ENCODE data around the gene TNFSF8.

TNFSF8 gene

DNA sequence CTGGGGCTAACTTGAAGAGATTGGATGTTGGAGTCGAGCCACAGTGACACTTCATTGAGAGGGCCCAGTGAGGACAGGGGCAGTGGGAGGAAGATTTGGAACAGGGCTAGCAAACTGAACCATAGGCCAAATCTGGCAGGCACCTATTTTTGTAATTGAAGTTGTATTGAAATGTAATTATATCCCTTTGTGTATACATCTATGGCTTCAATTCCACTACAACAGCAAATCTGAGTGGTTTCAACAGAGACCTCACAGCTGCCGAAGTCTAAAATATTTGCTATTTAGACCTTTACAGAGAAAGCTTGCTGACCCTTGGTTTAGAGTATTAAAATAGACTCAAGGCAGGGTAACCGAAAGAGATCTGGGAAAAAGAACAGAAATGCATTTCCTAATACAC lies 4.7 kb upstream of the TNFSF8 start:
- Histone ChIP-seq H3K79me2 (ENCODE audit: insufficient read depth, low read length) (no peaks in the 10 kb centered on the region), H3K36me3 (ENCODE audit: insufficient read depth, low read length) (no peaks in the 10 kb centered on the region), H2AFZ (ENCODE audit: low read length) (no peak overlapping the region), H4K20me1 (ENCODE audit: insufficient read depth, low read length) (no peaks in the 10 kb centered on the region), H3K9ac (ENCODE audit: low read length) (no peak overlapping the region), H3K4me1 (ENCODE audit: insufficient read depth, low read length, severe bottlenecking) (peaks cover 43% of the 10 kb centered on the region), H3K9me3 (ENCODE audit: low read length) (no peaks in the 10 kb centered on the region), H3K27ac (ENCODE audit: low read depth, low read length, poor library complexity, severe bottlenecking) (no peak overlapping the region), H3F3A (ENCODE audit: insufficient read depth, low read length) (no peaks in the 10 kb centered on the region; the same call in 1 of the 2 replicates), H3K27me3 (ENCODE audit: insufficient read depth, low read length) (no peaks in the 10 kb centered on the region), H3K4me3 (ENCODE audit: low read depth, low read length, poor library complexity, severe bottlenecking) (no peak overlapping the region), H3K4me2 (ENCODE audit: low read length) (no peak overlapping the region), H3K9me2 (ENCODE audit: low read depth, low read length) (no peaks in the 10 kb centered on the region)
- TF ChIP-seq, protein P1, sequence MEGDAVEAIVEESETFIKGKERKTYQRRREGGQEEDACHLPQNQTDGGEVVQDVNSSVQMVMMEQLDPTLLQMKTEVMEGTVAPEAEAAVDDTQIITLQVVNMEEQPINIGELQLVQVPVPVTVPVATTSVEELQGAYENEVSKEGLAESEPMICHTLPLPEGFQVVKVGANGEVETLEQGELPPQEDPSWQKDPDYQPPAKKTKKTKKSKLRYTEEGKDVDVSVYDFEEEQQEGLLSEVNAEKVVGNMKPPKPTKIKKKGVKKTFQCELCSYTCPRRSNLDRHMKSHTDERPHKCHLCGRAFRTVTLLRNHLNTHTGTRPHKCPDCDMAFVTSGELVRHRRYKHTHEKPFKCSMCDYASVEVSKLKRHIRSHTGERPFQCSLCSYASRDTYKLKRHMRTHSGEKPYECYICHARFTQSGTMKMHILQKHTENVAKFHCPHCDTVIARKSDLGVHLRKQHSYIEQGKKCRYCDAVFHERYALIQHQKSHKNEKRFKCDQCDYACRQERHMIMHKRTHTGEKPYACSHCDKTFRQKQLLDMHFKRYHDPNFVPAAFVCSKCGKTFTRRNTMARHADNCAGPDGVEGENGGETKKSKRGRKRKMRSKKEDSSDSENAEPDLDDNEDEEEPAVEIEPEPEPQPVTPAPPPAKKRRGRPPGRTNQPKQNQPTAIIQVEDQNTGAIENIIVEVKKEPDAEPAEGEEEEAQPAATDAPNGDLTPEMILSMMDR (IDR thresholded peaks at IDR 0.05; ENCODE audit: low read length) = no peak
- no peak for TF ChIP-seq EZH2 (IDR thresholded peaks at IDR 0.05; ENCODE audit: borderline replicate concordance, low read length)

DNA sequence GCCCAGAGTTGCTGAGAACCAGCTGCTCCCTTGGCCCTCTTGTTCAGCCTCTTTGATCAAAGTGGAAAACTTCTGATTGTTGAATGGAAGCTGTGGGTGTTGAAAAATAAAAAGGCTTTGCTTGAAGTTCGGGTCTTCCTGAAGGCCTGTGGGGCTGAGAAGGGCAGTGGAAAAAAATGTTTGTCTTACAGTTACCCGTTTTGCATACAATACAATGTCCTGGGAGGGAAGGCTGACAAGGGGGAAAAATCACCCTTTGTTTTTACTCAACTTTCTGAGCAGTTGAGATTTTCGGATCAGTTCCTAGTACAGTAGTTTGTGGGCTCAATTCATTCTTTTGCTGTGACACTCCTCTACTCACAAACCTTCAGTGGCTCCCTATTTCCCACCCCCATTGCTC lies 2.1 kb upstream of the TNFSF8 start:
- H3K4me3 ChIP-seq (ENCODE audit: low read depth, low read length, poor library complexity, severe bottlenecking) = peak overlapping the region; percentile 61
- TF ChIP-seq EZH2 (IDR thresholded peaks at IDR 0.05; ENCODE audit: borderline replicate concordance, low read length) = no peak
- H3F3A ChIP-seq (ENCODE audit: insufficient read depth, low read length) = no peaks in the 10 kb centered on the region; the same call in 1 of the 2 replicates
- no peaks in the 10 kb centered on the region for H3K27me3 ChIP-seq (ENCODE audit: insufficient read depth, low read length)
- no peak overlapping the region for H2AFZ ChIP-seq (ENCODE audit: low read length)
- peak overlapping the region; percentile 92 for H3K27ac ChIP-seq (ENCODE audit: low read depth, low read length, poor library complexity, severe bottlenecking)
- no peaks in the 10 kb centered on the region for H3K9me2 ChIP-seq (ENCODE audit: low read depth, low read length)
- H3K4me2 ChIP-seq (ENCODE audit: low read length) = peak overlapping the region; percentile 67
- H3K36me3 ChIP-seq (ENCODE audit: insufficient read depth, low read length) = no peaks in the 10 kb centered on the region
- no peaks in the 10 kb centered on the region for H4K20me1 ChIP-seq (ENCODE audit: insufficient read depth, low read length)
- peaks cover 35% of the 10 kb centered on the region for H3K4me1 ChIP-seq (ENCODE audit: insufficient read depth, low read length, severe bottlenecking)
- no peaks in the 10 kb centered on the region for H3K9me3 ChIP-seq (ENCODE audit: low read length)
- peaks cover 15% of the 10 kb centered on the region for H3K79me2 ChIP-seq (ENCODE audit: insufficient read depth, low read length)
- peak overlapping the region; percentile 70; the same call in 1 of the 2 replicates for H3K9ac ChIP-seq (ENCODE audit: low read length)

DNA sequence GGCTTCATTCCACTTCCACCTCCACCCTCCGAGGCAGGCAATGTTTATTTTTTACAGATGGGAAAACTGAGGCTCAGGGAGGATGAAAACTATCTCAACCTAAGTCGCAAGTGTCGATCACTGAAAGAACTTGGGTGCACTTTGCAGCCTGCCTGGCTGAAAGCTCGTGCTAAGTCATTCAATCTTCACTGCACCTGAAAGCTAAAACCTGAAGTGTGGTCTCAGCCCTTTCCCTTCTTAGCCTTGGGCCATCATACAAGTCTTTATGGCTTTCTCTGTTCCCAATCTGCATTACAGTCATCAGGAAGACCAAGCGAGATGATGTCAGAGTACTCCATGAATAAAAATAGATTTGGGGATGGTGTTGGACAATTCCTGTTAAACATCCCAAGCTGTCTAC lies 1.0 kb upstream of the TNFSF8 start:
- H3K27ac ChIP-seq (ENCODE audit: low read depth, low read length, poor library complexity, severe bottlenecking) = peak overlapping the region; percentile 92
- peak overlapping the region; percentile 70 for H3K9ac ChIP-seq (ENCODE audit: low read length)
- no peaks in the 10 kb centered on the region for H4K20me1 ChIP-seq (ENCODE audit: insufficient read depth, low read length)
- H3K4me2 ChIP-seq (ENCODE audit: low read length) = peak overlapping the region; percentile 67
- peaks cover 22% of the 10 kb centered on the region for H3K79me2 ChIP-seq (ENCODE audit: insufficient read depth, low read length)
- H3K9me2 ChIP-seq (ENCODE audit: low read depth, low read length) = no peaks in the 10 kb centered on the region
- H3K4me3 ChIP-seq (ENCODE audit: low read depth, low read length, poor library complexity, severe bottlenecking) = peak overlapping the region; percentile 61
- no peaks in the 10 kb centered on the region; the same call in 1 of the 2 replicates for H3F3A ChIP-seq (ENCODE audit: insufficient read depth, low read length)
- H3K9me3 ChIP-seq (ENCODE audit: low read length) = no peaks in the 10 kb centered on the region
- H2AFZ ChIP-seq (ENCODE audit: low read length) = no peak overlapping the region
- no peaks in the 10 kb centered on the region for H3K27me3 ChIP-seq (ENCODE audit: insufficient read depth, low read length)
- H3K36me3 ChIP-seq (ENCODE audit: insufficient read depth, low read length) = no peaks in the 10 kb centered on the region
- peaks cover 43% of the 10 kb centered on the region for H3K4me1 ChIP-seq (ENCODE audit: insufficient read depth, low read length, severe bottlenecking)
- TF ChIP-seq, protein P1 (IDR thresholded peaks at IDR 0.05; ENCODE audit: low read length) = no peak
- TF ChIP-seq EZH2 (IDR thresholded peaks at IDR 0.05; ENCODE audit: borderline replicate concordance, low read length) = no peak

DNA sequence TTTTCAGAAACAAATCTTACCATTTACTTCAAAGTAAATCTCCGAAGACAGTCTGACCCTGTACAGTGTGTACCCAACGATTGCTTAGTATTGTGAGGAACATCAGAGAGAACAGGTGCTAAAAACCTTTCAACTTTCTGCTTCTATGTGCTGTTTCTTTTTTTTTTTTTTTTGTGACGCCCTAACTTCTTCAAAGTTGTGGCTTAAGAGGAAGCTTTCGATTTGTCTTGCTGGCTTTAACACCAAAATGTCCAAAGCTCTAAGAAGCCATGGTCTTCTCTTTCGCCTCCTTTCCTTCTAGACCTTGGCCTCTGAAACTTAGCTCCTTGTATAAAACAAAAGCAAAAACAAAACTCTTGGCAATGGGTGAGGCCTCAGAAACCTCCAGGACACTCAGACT lies 1.2 kb downstream of the TNFSF8 start:
- no peaks in the 10 kb centered on the region for H3K9me3 ChIP-seq (ENCODE audit: low read length)
- peak overlapping the region; percentile 61 for H3K4me3 ChIP-seq (ENCODE audit: low read depth, low read length, poor library complexity, severe bottlenecking)
- peak overlapping the region; percentile 65 for H3K4me2 ChIP-seq (ENCODE audit: low read length)
- no peaks in the 10 kb centered on the region for H4K20me1 ChIP-seq (ENCODE audit: insufficient read depth, low read length)
- H3K9me2 ChIP-seq (ENCODE audit: low read depth, low read length) = no peaks in the 10 kb centered on the region
- no peaks in the 10 kb centered on the region; the same call in 1 of the 2 replicates for H3F3A ChIP-seq (ENCODE audit: insufficient read depth, low read length)
- H3K9ac ChIP-seq (ENCODE audit: low read length) = peak overlapping the region; percentile 70
- H3K27me3 ChIP-seq (ENCODE audit: insufficient read depth, low read length) = no peaks in the 10 kb centered on the region
- H3K27ac ChIP-seq (ENCODE audit: low read depth, low read length, poor library complexity, severe bottlenecking) = peak overlapping the region; percentile 92
- H3K79me2 ChIP-seq (ENCODE audit: insufficient read depth, low read length) = peaks cover 23% of the 10 kb centered on the region
- no peak overlapping the region for H2AFZ ChIP-seq (ENCODE audit: low read length)
- peaks cover 65% of the 10 kb centered on the region for H3K4me1 ChIP-seq (ENCODE audit: insufficient read depth, low read length, severe bottlenecking)
- H3K36me3 ChIP-seq (ENCODE audit: insufficient read depth, low read length) = peaks cover 4% of the 10 kb centered on the region; the same call in 1 of the 2 replicates
- TF ChIP-seq, protein P1 (IDR thresholded peaks at IDR 0.05; ENCODE audit: low read length) = no peak
- no peak for TF ChIP-seq EZH2 (IDR thresholded peaks at IDR 0.05; ENCODE audit: borderline replicate concordance, low read length)

Measured in OCI-LY1 (cell line).